ENCODE measurements around the gene GLT6D1.

The GLT6D1 gene

GRCh38 chr9:135582966-135583687 is 56.2 kb downstream of the GLT6D1 start:
- no peak for DNase-seq

GRCh38 chr9:135582541-135582940 is 56.8 kb downstream of the GLT6D1 start:
- no peak for DNase-seq

- DNase-seq = no peak
Measured at GRCh38 chr9:135581636-135582426, 57.5 kb downstream of the GLT6D1 start.

- no peak for DNase-seq
Measured at GRCh38 chr9:135580664-135581380, 58.5 kb downstream of the GLT6D1 start.

GRCh38 chr9:135579889-135580660 is 59.3 kb downstream of the GLT6D1 start:
- no peak for DNase-seq

GRCh38 chr9:135579356-135579755 is 60.0 kb downstream of the GLT6D1 start:
- no peak for DNase-seq

- DNase-seq = no peak
Measured at GRCh38 chr9:135577256-135577655, 62.1 kb downstream of the GLT6D1 start.

- no peak for DNase-seq
Measured at GRCh38 chr9:135575995-135576631, 63.2 kb downstream of the GLT6D1 start.

GRCh38 chr9:135574943-135575342 is 64.4 kb downstream of the GLT6D1 start:
- DNase-seq = no peak

GRCh38 chr9:135574331-135574730 is 65.0 kb downstream of the GLT6D1 start:
- DNase-seq = no peak
